ENCODE measurements around the gene ZFAND3.

Gene ZFAND3

DNA sequence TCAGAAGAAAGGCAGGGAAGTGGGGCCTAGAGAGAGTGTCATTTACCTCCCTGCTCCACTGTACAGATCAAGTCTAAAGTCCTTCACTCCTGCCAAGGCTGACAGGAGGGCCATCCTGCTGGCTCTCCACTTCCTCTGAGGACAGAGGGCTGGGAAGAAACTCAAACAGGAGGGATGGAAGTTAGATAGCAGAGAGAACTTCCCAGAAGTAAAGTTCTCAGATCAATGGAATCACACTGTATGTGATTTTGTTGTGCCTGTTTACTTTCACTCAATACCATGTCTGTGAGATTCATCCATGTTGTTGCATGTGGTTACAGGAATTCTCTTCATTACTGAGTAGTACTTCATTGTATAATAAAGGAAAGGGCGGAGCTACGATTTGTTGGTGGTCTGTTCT, 32.3 kb upstream of the ZFAND3 start:
- no peak for TF ChIP-seq CTCF (IDR thresholded peaks at IDR 0.05; ENCODE audit: borderline replicate concordance, insufficient read depth, low read depth, low read length)
- no peak overlapping the region for H3K4me3 ChIP-seq (ENCODE audit: low read depth, low read length)

DNA sequence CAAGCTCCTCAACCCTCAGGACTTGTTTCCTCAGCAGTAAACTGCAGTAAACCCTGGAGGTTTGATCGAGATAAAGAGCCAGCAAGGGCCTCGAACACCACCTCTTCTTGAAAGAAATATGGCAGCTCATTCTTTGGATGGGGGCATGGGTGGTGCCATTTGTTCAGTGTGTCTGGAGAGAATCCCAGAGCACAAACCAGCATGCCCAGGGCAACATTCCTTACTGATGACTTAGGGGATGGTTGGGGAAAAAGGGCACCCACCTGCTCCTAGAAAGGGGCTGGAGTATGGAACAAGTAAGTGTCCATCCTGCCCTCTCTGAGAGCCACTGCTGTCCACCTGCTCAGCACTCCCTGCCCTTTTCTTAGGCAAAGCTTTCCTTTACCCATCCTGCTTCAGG, 31.3 kb upstream of the ZFAND3 start:
- TF ChIP-seq CTCF (IDR thresholded peaks at IDR 0.05; ENCODE audit: borderline replicate concordance, insufficient read depth, low read depth, low read length), result no peak
- H3K4me3 ChIP-seq (ENCODE audit: low read depth, low read length), result no peak overlapping the region

GRCh38 chr6:37791156-37791919, 28.2 kb upstream of the ZFAND3 start:
- TF ChIP-seq CTCF (IDR thresholded peaks at IDR 0.05; ENCODE audit: borderline replicate concordance, insufficient read depth, low read depth, low read length), result peak; percentile 92
- H3K4me3 ChIP-seq (ENCODE audit: low read depth, low read length), result no peak overlapping the region

DNA sequence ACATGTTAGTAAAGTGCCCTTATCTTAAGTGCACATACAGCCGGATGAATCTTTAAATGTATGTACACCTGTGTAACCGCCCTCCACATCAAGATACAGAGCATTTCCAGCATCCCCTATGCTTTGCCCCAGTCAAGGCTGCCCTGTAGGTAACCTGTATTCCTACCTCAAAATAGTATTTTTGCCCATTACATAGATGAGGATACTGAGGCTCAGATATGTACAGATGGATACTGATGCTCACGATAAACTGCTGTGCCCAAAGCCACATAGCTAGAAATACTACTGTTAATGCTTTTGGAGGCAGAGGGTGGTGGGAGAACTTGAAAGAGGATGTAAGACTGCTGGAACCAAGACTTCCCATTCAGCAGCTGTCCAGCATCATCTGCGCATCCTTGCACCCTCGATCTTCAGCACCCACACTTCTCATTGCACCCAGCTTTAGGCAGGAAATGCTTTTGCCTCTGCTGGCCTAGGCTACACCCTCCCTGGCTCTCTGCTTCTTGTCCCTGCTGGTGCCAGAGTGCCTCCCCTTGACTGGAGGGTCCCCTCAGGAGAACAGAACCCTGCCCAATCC, 27.0 kb upstream of the ZFAND3 start:
- H3K4me3 ChIP-seq (ENCODE audit: low read depth, low read length), result no peak overlapping the region
- no peak for TF ChIP-seq CTCF (IDR thresholded peaks at IDR 0.05; ENCODE audit: borderline replicate concordance, insufficient read depth, low read depth, low read length)

- TF ChIP-seq CTCF (IDR thresholded peaks at IDR 0.05; ENCODE audit: borderline replicate concordance, insufficient read depth, low read depth, low read length), result no peak
- no peak overlapping the region for H3K4me3 ChIP-seq (ENCODE audit: low read depth, low read length)
Observed at GRCh38 chr6:37793067-37793466, 26.5 kb upstream of the ZFAND3 start.

DNA sequence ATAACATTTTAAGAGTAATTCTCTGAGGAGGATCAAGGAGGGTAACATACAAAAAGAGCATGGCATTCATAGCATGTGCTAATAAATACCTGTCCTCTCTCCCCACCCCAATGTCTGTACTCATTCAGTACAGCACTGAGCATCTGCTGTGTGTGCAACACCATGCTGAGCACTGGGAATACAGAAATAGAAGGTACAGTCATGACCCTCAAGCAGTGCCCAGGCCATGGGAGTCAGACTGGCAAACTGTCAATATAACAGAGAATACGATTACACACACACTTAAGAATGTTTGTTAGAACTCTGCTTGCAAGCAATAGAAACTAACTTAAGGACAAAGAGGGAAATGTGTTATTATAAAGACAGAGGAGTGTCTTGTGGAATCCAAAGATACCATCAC, 24.7 kb upstream of the ZFAND3 start:
- TF ChIP-seq CTCF (IDR thresholded peaks at IDR 0.05; ENCODE audit: borderline replicate concordance, insufficient read depth, low read depth, low read length), result no peak
- H3K4me3 ChIP-seq (ENCODE audit: low read depth, low read length), result no peak overlapping the region
